Heart left ventricle (tissue), 13 donors: ENCODE data around the gene HDLBP.

Source experiments
- CTCF ChIP-seq, 12 donors: fragments of 200-600 bp; sonication (generic) in 4 of 12; IDR thresholded peaks; one replicate each; pipeline versions ENCODE4 v1.5.0 to v1.8.0; 2018 to 2022; ENCODE audit warnings: antibody characterized with exemption in 12 of 12, mild to moderate bottlenecking in 5 of 12
- POLR2A ChIP-seq, 2 donors: fragments of 450-650 bp; IDR thresholded peaks; one replicate each; pipeline ENCODE4 v1.6.1; 2017; ENCODE audit warnings: antibody characterized with exemption in 2 of 2, mild to moderate bottlenecking in 2 of 2, moderate library complexity in 2 of 2
- donor health status: ischemic (EF 13 %, LVEDD 7.1; RV severe dilation, severe dysfunction).
- donor health status: DM: no; HTN: yes; CAD: no.
- donor health status: DM: no; HTN: no; CAD: no.
- donor health status: ischemic (EF 25% LVEDD 6.9; RV normal size, moderate dysfunction).
- donor health status: ischemic (EF 25% LVEDD 5.7; RV mildly dilated, moderate dysfunction).
- donor health status: ischemic (EF 35%, LVEDD 5.7; RV mildly dilated, moderate dysfunction).
- donor health status: nonischemic (EF 11% LVEDD 7.7; RV severe dilation, severe dysfunction).
- donor health status: DM: yes; HTN: yes; CAD: no.
- donor health status: PGD.
- donor health status: ischemic (EF 29% LVEDD 5.4; RV normal size, mild dysfunction).
- donor health status: nonischemic (EF 23%, LVEDD 6.1; RV moderate dilation, normal function).

GRCh38 chr2:241201445-241202267 lies 113.8 kb downstream of the HDLBP start:
- TF ChIP-seq CTCF (IDR thresholded peaks at IDR 0.05) (no peak), POLR2A (IDR thresholded peaks at IDR 0.05) (no peak)
